Inflammatory macrophage treated with lipopolysaccharide for 4 hours (primary cell): ENCODE measurements around the gene LRP6.
"Not testable (repeated sequence)": the region's sequence is repeated elsewhere in the genome, so short reads cannot be mapped to it uniquely, and the experiment has no call there.

Experiments used
- DNase-seq: peaks from one replicate; pipeline ENCODE4 v3.0.0-alpha.2; 2020

Gene LRP6

DNA sequence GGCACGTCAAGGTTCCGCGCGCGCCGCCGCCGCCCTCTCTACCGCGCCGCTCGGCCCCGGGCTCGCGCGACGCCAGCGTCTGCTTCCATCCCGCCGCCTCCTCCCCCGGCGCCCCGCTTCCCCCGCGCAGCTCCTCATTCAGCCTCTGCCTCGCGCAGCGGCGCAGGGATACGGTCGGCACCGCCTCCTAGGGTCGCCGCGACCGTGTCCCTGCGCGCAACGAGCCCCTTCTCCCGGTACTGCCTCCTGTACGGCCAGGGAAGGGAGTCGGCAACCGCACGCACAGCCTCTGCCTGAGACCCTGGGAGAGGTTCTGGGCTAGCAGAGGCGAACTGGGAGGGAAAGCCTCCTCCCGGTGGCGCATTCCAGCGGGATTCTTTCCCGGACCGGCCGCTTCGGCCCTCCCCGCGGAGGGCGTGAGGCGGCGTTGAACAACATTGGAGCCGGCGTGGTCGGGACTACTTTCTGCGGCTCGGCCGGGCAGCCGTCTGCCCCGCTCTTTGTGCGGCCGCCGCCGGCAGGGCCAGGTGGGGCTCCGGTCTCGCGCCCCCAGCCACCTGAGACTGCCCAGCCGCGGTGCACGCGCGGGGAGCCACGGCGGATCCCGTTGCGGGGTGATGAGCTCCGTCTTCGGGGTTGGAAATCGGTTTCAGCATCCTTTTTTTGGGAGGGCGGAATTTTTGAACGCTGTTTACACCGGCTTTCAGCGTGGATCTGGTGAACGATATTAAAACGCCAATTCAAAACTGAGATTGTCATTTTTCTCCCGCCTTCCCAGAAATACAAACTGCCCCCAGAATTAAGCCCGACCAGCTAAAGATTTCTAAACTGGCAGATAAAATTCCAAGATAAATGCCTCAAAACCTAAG is at the start of gene LRP6:
Gene LRP6 (minus strand): TSS at position 172 of the 869 bp plus-strand sequence. CDS start 309 bp downstream, outside the sequence.
- DNase-seq = peak; percentile 75

DNA sequence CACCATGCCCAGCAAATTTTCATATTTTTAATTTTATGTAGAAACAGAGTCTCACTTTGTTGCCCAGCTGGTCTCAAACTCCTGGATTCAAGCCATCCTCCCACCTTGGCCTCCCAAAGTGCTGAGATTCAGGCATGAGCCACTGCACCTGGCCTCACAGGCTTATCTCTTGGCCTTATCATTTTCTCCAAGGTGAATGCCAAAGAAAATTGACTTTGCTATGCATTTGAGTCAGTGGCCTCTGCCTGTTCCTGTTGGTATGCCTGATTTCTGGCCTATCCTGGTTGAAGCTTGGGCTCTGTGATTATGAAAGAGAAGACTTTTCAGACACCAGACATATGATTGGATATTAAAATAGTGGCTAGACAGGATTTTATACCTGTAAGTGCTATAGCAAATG is 49.0 kb upstream of the LRP6 start:
- no peak for DNase-seq

DNA sequence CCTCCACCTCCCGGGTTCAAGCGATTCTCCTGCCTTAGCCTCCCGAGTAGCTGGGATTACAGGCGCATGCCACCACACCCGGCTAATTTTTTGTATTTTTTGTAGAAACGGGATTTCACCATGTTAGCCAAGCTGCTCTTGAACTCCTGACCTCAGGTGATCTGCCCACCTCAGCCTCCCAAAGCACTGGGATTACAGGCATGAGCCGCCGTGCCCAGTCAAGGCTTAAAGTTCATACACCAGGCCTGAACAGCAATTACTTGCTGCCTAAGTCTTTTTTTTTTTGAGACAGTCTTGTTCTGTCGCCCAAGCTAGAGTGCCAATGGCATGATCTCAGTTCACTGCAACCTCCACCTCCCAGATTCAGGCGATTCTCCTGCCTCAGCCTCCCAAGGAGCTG is 43.9 kb upstream of the LRP6 start:
- not testable (repeated sequence) for DNase-seq

DNA sequence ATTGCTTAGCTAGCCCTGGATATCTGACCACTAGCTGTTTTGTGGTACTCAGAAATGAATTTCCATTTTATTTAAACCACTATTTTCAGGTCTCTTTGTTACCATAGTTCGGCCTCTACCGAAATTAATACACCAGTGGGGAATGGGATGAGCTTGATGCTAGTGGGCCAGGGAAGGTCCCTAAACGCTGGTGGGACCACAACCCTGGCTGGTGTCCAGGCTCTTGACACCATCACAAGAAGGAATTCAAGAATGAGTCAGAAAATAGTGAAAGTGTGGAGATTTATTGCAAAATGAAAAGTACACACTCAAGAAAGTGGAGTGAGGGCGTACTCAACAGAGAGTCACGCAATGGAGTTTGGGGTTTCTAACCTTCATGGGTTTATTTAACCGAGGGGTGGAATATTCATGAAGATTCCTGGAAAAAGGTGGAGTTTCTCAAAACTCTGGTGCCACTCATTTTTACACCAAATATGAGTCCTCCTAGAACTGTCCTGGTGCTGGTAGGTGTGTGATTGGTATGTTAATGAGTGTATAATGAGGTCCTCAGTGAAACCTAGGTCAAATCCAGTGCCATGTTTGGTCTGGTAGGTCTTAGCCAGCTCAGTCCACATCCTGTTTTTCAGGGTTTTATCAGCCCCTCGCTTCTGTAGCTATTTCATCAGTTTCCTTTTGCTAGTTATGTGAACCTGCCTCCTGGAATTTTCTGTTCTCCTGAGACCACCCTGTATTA is 38.9 kb upstream of the LRP6 start:
- no peak for DNase-seq

DNA sequence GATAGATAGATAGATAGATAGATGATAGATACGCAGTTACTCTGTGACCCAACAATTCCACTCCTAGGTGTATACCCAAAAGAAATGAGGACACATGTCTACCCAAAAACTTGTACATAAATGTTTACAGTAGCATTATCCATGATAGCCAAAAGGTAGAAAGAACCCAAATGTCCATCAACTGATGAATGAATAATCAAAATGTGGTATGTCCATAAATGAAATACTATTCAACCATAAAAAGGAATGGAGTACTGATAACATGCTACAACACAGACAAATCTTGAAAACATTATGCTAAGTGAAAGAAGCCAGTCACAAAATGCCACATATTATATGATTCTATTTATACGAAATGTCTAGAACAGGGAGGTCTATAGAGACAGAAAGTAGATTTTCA is 36.1 kb upstream of the LRP6 start:
- DNase-seq = no peak

DNA sequence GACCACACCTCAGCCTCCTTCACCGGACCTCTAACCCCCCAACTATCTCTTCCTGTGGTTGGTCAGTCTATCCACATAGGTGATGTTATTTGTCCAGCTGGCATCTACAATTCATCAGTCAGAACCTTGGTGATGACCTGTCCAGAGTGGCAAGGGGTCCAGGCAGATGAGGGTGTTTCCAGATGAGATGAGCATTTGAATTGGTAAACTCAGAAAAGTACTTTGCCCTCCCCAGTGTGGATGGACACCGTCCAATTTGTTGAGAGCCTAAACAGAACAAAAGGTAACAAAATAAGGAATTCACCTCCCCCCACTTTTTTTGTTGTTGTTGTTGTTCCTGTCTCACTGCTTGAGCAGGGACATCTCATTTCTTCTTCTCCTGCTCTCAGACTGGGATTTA is 34.3 kb upstream of the LRP6 start:
- DNase-seq = no peak

DNA sequence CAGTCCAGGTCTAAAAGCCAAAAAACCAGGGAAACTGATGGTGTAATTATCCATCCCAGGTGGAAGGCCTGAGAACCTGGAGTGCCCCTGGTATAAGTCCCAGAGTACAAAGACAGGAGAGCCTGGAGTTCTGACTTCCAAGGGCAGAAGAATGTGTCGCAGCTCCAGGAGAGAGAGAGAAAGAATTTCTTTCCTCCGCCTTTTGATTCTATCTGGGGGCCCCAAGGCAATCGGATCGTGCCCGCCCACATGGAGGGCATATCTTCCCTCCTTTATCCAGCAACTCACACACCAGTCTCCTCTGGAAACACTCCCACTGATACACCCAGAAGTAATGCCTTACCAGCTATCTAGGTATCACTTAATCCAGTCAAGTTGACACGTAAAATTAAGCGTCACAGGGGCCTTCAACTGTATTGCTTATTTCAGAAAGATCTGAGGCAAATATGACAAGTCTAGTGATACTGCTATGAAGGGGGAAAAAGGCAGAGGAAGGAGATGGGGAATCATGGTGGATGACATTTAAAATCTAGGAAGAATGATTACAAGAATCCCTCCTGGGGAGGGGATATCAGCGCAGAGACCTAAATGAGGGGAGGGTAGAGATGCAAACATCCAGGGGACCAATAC is 30.5 kb upstream of the LRP6 start:
- no peak for DNase-seq

DNA sequence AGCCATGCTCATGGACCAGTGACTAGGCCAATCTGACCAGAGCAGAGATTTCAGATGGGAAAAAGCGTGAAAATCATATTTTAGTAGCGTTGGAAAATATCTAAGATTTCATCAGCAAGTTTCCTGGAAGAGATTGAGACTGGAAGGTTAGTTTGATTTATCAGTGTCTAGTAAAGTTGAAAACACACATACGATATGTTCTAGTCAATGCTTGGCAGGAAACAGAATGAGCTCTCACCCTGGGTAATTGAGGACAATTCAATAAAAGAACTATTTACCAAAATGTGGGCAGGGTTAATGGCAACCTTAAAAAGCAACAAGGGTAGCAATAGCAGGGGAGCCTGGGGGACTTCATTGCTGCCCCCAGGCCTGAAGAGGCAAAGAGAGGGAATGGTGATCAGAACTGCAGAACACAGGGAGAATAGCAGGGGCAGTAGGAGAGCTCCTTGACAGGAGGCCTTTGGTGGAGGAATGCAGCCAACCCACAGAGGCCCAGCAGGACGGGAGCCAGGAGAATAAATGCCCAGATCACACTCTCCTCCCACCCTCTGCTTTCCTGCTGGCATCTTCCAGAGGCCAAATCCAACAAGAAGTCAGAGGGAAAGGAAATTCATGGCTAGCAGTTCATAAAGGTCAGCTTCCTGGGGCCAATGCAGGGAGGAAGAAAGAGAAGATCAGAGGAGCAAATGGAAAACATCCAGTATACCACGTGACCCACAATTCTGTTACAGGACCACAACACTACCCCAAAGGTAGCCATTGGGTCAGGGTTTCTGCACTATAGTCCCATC is 27.6 kb upstream of the LRP6 start:
- DNase-seq = no peak

DNA sequence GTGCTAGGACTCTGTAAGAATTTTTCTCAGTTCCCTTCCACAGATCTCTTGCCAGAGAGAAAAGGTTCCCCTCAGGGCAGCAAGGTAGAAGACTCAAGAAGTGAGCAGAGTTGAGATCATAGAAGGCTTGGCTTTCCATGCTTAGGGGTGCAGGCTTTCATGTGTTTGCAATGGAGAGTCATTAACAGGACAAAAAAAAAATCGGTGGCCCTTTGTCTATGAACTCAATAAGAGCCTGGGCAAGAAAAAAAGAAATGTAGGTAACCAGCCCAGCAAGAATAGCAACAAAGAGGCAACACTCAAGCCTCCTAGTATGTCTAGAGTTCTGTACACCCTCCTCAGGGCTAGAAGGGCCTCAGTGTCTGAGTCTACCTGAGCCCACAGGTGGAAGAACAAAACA is 23.4 kb upstream of the LRP6 start:
- DNase-seq = no peak

DNA sequence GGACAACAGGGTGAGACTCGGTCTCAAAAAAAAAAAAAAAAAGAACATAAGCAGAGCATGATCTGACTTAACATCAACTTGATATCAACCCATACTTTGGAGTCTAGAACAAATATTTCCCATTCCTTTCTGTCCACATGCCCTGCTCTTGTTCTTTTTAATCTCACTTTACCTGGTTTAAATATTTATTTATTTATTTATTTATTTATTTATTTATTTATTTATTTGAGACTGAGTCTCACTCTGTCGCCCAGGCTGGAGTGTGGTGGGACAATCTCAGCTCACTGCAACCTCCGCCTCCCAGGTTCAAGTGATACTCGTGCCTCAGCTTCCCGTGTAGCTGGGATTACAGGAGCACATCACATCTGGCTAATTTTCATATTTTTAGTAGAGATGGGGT is 19.6 kb upstream of the LRP6 start:
- no peak for DNase-seq

DNA sequence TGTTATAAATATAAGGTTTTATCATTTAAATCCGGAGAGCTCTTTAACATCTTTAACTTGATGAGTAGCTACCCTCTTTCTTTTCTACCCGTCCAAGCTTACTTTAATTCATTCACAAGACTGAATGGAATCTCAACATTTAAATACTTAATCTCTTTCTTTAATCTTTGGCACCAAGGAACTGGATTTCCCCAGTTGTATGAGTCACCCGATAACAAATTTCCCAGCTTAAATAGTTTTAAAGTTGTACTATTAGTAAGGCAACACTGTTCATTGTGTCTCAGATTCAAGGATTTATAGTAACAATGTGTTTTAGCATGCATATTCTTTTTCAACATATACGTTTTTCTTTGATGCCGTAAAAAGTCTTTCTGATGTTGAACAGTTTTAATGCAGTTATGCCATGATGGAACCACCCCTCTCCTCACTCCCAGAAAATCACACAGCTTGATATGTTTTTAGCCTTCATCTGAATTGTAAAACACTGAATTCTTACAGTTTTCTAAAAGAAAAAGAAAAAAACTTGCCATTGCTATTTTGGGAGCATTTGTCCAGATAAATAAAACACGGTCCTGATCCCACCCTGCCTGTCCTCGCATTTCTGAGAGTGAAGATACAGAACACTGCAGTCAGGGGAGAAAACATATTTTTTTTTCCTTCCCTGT is 16.0 kb upstream of the LRP6 start:
- DNase-seq = no peak

DNA sequence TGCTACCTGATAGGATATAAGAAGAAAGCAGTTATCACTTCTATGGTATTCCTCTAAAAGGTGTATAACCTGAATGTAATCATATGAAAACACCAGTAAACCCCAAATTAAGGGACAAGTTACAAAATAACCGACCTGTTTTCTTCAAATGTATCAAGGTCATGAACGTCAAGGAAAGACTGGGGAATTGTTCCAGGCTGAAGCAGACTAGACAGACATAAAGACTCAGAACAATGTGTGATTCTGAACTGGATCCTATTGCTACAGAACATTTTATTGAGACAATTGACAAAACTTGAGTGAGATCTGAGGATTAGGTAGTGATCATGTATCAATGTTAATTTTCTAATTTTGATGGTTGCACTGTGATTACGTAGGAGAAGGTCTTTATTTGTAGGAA is 15.4 kb upstream of the LRP6 start:
- DNase-seq = no peak

GRCh38 chr12:12281134-12281533 is 14.3 kb upstream of the LRP6 start:
- no peak for DNase-seq

DNA sequence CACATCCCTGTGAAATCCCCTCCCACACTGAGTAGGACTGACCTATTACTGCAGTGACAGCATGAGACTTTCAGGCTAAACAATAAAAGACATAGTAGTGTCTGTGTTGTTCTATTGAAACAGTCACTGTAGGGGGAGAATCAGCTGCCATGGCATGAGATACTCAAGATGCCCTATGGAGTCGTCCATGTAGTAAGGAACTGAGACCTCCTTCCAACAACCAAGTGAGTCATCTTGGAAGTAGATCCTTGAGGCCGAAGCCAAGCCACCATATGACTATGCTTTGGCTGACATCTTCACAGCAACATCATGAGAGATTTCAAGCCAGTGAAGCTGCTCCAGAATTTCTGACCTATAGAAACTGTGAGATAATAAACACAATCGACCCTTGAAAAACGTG is 12.1 kb upstream of the LRP6 start:
- no peak for DNase-seq

GRCh38 chr12:12275874-12276273 is 9.0 kb upstream of the LRP6 start:
- DNase-seq = no peak

- no peak for DNase-seq
These were observed 6.6 kb upstream of the LRP6 start for GRCh38 chr12:12273291-12273957.

- DNase-seq = no peak
These were observed 6.0 kb upstream of the LRP6 start for GRCh38 chr12:12272869-12273268.

- no peak for DNase-seq
These were observed 3.4 kb upstream of the LRP6 start for GRCh38 chr12:12270226-12270625.

GRCh38 chr12:12267742-12268200 is 927 bp upstream of the LRP6 start:
- no peak for DNase-seq

- no peak for DNase-seq
These were observed 413 bp downstream of the LRP6 start for GRCh38 chr12:12266389-12266872.

DNA sequence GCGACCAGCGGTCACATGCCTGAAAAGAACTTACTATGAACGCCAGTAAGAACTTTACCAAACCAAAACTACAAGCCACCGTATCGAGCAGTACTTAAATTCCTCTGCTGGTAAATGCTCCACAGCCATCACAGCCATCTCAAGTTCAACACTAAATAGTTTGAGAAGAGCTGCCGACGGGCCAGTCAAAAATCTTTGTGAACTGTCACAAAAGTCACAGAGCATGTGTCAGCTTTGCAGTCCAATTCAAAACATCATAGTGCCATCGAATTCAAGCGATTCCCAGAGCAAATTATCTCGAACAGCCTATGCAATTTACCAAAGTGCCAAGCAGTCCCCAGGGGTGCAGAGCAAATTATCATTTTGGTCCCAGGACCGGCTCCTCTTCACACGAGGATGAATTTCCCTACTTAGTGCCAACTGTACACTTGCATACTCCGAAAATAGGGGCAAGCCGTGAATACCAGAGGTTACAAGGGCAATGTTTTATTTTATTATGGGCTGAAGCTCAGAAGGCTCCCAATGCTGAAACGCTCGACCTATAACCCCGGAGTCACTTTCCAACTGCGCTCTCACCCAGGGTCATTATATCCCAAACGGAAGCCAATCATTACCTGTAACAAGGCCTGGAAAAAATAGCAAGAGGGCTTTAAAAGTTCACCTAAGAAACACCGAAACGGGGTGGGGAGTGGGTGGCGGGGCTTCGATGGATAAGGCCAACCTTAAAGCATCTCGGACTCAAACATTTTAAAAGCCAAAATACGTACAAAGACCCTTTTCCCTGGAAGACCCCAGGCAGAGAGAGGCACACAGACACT is 1.1 kb downstream of the LRP6 start:
- no peak for DNase-seq
